ENCODE data around the gene MPZL1.

Gene MPZL1

DNA sequence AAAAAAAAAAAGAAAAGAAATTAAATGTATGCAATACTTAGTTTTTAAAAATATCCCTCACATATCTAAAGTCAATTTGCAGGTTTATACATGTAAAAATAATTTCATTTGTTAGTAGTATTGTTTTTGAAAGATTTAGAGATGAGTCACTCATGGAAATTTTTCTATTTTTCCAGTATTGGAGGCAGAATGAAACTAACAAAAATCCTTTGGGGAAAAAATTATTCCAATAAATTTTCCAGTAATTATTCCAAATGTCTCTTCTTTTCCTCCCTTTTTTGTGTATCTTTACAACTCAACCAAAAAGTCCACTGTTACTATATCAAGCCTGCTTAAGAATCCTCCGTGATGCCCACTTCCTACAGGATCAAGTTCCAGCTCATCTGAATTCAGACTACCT, 29.9 kb downstream of the MPZL1 start:
- DNase-seq = no peak

DNA sequence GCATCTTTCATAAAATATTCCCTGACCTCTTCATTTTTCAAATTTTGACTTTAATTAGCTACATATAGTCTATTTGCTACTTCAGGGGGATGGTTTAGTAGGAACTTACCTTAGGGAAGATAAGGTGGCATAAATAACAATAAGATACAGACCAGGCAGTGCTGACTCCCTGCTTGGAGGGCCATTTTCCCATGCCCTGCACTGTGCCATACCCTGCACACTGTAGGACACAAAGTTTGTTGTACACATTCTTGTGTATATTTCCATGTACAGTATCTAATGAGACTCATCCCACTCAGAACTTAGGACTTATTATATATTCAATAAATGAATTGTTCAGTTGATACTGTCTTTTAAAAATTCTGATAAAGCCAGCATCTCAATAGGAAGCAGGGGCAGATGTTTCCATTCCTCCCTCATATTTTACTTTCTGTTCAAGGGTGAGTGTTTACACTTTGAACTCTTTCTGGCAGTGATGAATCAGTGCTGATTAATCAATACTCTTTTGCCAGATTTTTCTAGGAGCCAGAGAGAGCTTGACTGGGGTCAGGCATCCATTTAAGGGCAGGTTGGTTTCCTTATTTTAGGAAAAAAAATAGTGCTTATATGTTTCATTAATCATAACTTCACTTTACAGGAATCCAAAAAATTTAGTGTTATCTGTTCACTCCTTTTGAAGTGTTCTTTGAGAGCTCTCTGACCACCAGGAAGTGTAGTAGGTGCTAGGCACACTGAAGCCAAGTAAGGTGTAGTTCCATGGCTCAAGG, 30.6 kb downstream of the MPZL1 start:
- no peak for DNase-seq

DNA sequence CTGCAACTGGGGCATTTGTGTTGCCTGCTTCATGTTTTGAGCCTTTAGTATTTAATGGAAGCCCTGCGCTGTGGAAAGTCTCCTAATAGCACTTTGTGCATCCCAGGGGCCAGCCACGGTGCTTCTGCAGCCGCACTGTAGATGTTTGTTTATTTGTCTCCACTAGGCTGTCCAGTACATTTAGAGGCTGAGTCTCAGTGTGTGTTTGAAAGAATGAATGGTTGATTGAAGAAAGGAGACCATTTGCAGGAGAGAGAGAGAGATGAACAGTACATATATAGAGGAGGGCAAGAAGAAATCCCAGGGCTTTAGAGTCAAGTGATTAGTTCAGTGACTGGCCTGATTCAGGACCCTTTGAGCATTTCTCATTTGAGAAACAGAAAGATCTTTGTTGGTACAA, 33.9 kb downstream of the MPZL1 start:
- no peak for DNase-seq

DNA sequence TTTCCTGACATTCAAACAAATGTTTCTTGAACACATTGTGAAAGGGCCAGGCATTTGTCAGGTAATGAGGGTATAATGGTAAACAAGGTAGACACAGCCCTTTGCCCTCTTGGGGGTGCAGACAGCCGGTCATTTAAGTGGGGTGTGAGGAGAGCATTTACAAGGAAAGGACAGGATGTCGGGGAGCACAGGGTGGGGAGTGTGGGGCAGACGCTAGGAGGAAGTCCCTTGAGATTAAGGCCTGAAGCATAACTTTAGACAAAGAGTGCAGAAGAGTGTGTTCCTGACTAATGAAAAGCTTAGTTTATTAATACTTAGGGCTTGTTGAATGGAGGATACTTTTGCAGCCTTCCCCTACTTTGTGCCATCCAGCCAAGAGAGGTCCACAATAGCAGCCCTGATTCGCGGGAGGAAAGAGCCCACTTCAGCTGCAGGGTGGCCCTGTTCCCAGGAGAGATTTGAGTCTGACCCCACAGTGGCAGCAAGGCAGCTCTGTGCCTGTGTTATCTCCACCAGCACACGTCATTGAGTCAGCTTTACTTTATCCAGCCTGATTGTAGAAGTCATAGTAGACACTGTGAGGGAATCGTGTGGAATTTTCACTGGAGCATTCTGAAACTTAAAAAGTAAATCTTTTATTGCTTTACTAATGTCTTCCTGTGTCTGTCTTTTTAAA, 35.1 kb downstream of the MPZL1 start:
- no peak for DNase-seq

DNA sequence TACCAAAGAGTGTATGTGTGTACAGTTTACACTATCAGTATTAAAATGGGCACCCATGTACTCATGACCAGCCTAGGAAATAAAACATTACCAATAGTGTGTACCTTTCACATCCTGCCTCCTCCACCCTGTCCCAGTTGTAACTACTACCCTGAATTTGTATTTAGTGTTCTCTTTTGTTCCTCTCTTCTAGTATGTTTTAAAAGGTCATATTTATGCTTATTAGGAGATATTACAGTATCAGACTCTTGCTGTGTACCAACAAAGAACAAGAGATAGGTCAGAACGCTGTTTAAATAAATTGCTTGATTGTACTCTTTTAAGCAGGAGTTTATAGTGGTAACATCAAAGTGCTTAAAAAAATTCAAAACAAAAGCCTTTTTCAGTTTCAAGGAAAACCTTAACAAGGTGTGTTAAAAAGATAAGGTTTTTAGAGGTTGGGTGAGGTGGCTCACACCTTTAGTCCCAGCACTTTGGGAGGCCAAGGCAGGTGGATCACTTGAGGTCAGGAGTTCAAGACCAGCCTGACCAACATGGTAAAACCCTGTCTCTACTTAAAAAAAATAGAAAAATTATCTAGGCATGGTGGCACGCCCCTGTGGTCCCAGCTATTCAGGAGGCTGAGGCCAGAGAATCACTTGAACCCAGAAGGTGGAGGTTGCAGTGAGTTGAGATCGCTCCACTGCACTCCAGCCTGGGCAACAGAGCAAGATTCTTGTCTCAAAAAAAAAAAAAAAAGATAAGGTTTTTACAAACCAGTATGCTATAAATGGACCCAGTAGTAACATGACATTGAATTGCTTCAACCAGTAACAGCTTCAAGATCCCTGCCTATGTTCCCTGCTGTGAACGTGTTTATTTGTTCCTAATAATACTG, 35.9 kb downstream of the MPZL1 start:
- no peak for DNase-seq

DNA sequence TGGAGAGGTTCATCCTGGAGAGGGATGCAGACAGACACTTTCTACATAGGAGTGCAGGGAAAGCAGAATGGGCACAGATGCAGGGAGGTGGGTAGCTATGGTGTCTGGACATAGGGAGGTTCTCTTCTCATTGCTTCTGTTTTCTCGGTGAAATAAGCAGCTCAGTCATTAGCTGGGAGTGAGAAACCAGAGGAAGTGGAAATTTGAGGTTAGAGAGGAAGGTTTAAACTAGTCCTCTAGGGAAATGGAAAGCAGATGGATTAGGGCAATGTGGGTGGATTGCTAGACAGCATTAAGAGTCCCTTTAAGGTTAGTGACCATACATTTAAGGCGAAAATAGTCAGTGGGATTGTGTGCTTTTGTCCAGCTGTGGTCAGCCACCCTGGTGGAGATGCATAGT, 39.6 kb downstream of the MPZL1 start:
- peak in 1 of 2 donors; percentile 11 for DNase-seq

DNA sequence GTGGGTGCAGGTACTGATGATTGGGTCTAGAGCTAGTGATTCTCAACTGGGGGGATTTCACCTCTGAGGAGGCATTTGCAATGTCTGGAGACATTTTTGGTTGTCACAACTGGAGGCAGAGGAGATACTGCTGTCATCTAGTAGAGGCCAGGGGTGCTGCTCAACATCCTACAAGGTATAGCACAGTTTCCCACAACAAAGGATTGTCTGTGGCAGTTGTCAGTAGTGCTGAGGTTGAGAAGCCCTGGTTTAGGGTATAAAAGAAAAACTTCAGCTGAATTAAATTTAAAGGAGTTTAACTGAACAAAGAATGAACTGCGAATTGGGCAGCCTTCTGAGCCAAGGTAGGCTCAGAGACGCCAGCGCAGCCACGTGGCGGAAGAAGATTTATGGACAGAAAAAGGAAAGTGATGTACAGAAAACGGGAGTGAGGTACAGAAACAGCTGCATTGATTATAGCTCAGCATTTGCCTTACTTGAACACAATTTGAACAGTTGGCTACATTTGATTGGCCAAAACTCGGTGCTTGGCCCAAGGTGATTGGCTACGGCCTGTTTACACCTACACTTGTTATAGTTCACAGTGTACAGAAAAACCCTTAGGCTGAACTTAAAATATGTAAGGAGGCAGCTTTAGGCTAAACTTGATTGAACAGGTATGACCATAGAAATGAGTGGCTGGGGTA, 40.4 kb downstream of the MPZL1 start:
- no peak for DNase-seq

DNA sequence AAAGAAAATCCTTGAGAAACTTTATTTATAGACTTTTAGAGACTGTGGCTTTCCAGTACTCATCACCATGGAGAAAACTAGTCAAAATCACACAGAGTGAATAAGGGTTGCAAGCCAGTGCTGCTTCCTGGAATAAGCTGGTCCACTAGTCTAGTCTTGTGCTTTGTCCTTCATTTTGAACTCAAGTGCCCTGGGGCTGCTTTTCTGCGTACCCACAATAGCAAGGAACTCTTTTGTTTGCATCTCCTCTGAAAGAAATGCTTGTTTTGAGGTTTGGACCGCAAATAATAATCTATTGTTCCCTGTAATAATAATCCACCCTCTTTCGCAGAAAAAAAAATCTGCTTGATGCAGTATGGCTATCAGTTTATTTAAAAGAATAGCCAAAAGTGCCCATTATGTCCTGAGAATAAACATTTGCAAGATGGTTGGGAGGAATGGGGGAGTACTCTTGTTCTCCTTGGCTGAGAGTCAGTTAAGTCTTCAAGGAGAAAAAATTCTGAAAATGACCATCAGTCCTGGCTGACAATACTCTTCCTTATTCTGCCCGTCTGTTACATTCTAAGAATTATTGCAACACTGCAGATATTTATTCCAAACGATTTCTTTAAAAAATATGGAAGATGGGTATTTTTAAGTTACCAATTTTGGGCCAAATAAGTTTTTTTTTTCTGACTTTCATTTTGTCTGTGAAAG, 41.9 kb downstream of the MPZL1 start:
- DNase-seq = no peak

DNA sequence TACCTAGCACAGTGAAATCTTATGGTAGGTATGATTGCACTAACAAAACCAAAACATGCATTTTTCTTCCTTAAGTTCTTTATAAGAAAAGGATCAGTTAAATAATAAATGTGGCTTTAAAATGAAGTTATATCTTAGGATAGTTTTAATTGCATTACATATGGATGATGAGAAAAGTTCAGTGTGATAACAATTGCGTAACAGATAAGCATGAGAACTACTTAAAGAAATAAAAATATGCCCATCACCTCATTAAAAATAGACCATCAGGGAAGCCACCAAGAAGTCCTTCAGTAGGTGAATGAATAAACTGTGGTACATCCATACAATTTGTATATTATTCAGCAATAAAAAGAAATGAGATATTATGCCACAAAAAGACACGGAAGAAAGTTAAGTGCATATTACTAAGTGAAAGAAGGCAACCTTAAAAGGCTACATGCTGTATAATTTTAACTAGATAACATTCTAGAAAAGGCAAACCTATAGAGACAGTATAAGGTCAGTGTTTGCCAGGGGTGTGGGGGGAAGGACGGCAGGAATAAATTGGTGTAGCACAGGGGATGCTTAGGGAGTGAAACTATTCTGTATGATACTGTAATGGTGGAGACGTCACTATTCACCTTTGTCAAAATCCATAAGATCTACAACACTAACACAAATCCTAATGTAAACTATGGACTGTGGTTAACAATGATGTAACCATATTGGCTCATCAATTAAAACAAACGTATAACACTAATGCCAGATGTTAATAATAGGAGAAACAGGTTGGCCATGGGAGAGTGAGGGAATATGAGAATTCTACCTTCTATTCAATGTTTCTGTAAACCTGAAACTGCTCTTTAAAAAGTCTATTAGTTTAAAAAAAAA, 42.9 kb downstream of the MPZL1 start:
- DNase-seq = no peak

DNA sequence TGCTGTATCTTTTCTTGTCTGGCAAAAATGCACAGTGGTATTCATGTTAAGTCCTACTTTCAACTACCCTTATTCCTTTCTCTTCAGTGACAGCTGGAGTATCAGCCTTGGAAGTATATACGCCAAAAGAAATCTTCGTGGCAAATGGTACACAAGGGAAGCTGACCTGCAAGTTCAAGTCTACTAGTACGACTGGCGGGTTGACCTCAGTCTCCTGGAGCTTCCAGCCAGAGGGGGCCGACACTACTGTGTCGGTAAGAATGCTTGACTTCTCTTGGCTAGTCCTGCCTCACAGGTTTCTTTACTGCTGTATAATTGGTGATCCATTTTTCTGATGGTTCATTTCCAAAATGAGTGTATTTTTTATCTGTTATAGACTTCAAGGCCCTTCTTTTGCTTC, 43.7 kb downstream of the MPZL1 start:
- DNase-seq = no peak

DNA sequence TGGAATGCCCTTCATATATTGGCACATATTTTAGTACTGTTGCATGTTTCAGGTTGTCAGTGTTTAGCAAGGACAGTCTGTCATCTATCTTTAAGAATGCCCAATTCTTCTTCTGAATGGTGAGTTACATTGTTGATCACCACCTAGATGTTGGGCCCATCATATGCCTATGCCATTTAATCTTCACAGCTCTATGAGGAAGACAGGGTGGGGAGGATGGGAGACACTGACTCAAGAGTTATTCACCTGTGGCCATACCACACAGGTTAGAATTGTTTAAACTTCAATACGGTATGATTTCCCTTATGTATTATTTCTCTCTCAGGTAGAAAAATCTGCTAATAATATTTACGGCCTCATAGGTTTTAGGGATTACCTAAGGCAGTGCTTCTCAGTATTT, 44.8 kb downstream of the MPZL1 start:
- no peak for DNase-seq

DNA sequence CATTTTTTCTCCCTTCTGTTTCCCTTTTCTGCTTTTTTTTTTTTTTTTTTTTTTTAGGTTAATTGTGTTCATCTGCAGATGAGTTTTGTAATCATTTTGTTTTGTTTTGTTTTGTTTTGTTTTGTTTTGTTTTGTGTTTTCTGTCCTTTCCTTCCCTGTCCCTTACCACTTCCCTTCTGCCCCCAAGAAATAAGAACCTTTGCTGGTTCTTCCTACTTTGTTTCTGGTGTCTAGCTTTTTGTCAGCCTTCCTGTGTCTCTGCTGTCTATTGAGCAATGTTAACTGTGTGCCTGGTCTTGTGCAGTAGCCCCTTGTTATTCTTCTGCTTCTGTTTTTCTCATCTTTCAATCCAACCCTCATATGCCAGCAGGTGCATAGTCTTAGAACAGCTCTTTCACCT, 46.0 kb downstream of the MPZL1 start:
- DNase-seq = no peak

DNA sequence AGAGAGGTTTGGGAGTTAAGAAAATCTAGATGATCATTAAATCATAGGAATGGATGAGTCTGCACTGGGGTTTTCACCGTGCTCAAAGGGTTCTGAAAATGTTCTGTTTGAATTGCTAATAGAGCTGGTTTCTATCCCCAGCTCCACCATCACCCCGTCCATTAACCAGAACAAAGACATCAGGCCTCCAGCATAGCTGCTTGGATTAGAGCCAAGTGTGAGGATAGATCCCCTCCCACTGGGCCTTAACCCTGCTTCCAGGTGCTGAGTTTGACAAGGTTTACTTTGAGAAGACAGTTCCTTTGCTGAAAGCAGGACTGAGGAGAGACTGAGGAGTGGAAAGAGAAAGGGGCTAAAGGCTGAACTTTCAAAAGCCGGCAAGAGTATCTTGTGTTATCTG, 48.3 kb downstream of the MPZL1 start:
- DNase-seq = no peak

DNA sequence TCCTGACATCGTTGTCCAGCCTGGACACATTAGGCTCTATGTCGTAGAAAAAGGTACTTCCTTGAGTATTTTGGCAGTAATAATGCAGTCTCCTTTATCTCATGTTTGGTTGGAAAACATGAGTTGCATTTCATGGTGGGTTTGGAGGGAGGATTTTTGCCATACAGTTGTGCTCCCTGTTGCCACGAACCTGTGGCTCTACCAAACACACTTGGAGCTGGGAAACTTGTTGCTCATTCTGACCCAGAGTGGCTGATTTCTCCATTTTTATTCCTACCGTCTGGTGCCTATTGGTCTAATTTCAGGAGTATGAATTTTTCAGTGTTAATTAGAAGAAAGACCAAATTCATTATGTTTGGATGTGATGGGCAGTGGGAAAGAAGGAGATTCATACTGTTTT, 50.7 kb downstream of the MPZL1 start:
- DNase-seq = no peak

DNA sequence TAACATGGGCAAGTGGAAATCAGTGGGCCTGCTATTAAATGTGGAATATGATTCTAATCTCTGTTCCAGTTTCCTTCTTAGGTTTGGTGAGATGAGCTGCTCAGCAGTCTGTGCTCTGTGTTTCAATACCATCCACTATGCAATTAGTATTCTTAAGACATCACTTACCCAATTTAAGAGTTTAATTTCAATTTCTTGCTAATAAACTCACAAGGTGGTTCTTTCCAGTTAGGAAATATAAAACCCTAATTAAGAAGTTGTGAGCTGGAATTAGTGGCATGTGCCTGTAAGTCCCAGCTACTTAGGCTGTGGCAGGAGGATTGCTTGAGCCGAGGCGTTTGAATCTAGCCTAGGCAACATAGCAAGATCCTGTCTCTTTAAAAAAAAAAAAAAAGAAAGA, 51.7 kb downstream of the MPZL1 start:
- DNase-seq = no peak

DNA sequence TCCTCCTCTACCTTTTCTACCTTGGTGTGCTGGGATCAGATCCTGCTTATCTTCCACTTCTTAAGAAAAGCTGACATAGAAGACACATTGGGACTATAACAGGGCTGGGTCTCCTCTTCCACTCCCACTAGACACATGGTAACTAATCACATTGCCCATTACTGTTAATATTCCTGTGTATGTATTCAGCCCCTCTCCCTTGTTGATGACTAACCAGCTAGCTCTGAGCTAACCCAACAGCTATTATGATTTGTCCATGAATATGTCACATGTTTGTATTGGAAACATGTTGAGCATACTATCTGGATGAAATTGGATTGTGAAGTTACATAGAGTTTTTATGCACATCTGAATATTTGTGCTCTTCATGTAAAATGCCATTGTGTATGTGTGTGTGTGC, 52.9 kb downstream of the MPZL1 start:
- no peak for DNase-seq

DNA sequence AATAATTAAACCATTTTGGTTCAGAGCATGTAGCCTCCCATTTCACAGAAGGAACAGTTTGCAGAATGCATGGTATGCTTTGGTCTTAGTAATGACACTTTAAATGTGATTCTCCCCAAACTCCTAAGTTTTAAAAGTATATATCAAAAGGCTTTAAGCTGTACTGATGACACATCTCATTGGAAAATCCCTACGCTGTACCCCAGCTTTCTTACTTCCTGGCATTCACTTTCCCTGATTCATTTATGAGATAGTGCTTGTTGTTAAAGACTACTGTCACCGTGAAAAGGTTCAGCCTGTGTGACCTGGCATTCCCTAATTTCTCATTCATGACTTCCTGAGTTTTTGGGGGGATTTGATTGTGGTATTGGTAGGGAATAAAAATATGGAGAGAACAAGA, 53.4 kb downstream of the MPZL1 start:
- DNase-seq = no peak

DNA sequence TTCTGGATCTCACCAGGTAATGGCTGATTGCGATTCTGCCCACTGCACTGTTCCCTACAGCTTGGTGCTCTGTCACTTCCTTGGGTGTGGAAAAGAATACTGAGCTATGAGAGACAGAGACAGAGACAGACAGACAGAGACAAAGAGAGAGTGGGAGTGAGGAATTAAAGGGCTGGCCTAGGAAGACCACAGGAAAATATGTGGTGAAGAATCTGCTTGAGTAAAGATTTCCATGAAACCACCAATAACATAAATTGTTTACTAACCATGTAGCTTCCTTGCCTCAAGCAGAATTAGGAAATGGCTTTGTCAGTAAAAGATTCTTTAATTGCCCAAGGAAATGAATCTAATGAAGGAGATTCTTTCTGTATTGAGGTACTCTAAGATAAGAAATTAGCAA, 54.4 kb downstream of the MPZL1 start:
- no peak for DNase-seq

DNA sequence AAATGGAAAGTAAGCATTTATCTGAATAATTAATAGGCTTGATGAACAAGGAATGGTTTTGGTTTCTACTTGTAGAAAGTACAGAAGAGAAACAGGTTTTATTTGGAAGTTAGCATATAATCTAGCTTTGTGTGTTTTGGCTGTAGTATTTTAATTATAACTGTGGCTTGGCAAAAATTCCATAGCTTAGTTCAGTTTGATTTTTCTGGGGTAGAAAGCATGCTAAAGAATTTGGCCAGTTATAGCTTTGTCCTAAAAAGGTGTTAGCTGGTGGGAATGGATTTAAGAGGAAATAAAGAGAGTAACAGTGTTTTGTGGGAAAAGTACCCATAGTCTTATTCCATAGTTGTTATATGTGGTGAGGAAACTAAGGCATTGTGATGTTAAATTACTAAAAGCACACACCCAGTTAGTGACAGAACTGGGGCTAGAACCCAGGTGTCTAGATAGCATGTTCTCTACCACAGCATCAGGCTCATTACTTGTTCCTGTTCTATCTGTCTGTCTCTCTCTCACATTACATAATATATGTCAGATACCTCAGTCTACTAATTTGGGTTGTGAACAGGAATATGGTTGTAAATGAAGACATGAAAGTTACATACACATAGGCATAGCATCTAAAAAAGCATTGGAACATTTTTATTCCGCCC, 55.0 kb downstream of the MPZL1 start:
- DNase-seq = no peak

DNA sequence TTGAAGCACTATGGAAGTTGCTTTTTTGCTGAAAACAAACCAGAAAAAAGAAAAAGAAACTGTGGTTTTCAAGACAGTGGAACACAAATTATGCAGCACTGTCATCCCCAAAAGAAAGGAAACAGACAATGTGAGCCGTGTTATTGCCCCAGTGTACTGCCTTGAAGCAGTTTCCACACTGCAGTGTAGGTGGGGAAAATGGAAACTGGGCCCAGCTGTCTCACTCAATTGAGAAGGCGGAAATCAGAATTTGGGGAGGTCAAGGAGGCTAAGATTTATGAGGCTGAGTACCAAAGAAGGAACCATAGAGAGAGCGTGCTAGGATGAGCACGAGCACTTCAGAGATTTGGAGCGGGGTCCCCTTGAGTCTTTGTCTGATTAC, 55.5 kb downstream of the MPZL1 start:
- no peak for DNase-seq

DNA sequence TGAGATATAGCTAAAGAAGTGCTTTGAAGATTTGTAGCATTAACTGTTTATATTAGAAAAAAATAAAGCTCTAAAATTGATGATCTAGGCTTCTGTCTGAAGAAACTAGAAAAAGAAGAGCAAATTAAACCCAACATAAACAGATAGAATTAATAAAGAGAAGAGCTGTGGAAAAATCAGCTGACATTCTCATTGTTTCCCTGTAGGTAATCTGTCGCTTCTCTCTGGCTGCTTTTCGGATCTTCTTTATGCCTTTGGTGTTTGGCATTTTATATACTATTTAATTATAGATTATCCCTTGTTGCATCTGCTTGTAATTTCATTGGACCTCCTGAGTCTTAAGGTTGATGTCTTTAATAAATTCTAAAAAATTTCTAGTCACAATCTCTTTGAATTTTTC, 59.8 kb downstream of the MPZL1 start:
- no peak for DNase-seq
